HG02884 (cell line): ENCODE results near the gene SERINC2.

ENCODE experiments used
- ATAC-seq: cut with Tn5 transposase; IDR thresholded peaks from one replicate; pipeline ENCODE4 v1.9.1; 2021; ENCODE audit warnings: mild to moderate bottlenecking, moderate library complexity; ENCODE audit not compliant: unreplicated experiment

The SERINC2 gene

DNA sequence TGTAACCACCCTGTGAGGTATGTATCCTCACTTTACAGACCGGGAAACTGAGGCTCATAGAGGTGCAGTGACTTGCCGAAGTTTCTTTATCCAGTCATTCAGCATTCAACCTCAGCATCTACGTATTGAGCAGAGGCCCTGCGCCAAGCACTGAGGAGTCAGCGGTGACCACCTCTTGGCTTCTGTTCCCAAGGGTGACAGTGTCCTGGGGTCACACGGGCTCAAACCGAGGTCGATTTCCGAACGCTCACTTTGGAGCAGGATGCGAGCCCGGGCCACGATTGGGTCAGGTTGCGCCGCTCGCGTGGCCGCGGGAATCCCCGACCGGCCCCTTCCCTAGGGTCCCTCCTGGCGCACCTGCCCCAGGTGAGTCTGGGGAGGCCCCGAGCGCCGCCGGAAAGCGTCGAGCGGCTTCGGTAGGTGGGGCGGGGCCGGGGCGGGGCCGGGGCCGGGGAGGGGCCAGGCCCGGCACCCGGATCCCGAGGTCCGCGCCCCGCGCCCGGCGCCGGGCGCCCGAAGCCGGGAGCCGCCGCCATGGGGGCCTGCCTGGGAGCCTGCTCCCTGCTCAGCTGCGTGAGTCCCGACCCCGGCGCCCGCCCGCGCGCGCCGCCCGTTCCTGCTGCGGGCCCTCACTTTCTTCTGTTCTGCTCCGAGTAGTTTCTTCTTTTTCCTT, at the start of gene SERINC2:
SERINC2 (plus strand) TSS at position 482 of the 673 bp plus-strand sequence; CDS start at position 535, 53 bp downstream.
- no peak for ATAC-seq

DNA sequence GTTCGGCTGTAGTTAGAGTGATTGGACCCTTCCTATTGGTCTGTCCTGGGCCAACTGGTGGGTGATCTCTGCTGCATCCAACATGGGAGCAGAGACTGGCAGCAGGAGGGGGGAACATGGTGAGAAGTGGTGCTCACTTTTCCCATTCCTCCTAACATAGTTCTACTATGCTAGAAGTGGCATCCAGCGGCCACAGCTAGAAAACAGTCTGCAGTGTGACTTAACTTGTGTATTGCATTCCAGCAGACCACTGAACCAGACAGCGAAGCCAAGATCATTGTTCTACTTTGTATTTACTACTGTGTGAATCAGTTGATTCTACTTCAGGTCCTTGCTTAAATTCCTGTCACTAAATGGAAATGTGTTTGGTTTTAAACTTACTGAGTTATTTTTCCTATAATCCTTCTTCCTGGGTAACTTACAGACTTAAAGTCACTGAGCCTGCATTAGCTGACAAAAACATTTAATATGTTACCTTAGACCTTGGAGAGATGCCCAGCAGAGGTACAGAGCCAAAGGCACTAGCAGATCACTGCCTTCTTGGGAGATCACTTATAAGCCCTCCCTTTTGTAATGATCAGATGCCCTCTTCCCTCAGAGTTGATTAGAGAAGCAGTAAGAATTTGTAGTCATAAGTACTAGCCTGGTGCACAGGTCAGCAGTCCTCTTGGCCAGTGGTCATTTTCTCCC, 48.3 kb upstream of the SERINC2 start:
- no peak for ATAC-seq

DNA sequence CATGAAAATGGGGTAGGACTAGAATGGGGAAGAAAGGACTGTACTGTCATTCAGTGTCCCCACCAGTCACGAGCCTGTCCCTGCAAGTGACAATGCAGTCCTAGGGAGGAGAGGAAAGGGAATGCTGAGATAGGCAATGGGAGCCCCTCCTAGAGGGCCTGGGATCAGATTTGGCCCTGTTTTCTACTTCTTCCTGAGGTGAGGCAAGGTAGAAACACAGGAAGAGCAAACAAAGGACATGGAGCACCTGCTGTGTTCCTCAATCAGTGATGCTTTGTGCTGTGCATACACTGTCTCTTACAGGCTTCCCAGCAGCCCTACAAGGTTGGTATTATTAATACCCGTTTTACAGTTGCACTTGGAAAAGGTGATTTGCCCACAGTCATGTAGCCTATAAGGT, 46.2 kb upstream of the SERINC2 start:
- ATAC-seq: no peak

DNA sequence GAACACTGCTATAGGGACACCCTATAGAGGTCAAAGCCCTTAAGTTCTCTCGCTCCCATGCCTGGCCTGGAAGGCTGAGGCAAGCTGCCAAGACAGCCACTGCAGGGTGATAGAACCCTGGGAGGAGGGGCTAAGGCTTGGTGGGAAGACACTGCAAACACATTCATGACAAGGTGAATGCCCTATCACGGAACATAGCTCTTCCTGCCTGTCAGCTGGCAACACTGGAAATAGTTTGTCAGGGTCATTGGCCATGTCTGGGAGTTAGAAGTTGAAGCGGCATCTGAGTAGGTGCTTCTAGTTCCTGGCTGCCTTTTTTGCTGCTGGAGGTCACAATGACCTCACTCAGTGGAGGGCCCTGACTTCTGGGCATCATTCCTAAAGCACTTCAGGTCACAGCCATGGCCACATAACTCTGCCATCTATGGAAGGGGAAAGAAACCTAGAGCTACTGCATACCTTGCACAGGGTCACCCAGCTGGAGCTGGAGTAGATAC, 44.4 kb upstream of the SERINC2 start:
- ATAC-seq: no peak

DNA sequence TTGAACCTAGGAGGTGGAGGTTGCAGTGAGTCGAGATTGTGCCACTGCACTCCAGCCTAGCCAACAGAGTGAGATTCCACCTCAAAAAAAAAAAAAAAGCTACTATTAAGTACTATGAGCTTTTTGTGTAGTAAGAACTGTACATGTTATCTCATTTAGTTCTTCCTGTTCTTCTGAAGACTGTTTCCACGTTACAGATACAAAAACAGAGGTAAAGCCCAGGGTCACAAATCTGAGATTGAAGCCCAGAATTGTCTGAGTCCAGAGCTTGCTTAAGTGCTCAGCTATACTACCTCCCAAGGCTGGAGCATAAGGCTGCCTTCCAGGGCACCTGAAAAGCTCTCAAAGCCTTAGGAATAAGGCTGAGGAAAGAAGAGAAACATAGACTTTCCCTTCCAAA, 43.0 kb upstream of the SERINC2 start:
- ATAC-seq: no peak

DNA sequence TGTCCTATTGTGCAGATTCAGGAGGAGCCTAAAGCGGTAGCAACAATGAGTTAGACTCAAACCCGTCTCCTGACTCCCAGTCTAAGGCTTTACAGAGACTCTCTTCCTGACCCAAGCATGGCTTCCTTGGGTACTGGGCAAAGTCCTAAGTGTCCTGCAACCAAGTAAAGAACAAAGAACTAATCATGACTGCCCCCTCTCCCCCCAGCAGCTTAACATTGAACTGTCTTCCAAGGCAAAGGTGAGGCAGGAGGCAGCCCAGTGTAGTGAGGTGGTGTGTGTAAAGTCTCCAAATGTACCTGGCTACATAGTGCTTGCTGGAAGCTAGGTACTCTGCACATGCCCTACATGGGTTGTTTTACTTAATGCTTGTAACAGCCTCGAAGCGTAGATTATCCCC, 42.4 kb upstream of the SERINC2 start:
- no peak for ATAC-seq

DNA sequence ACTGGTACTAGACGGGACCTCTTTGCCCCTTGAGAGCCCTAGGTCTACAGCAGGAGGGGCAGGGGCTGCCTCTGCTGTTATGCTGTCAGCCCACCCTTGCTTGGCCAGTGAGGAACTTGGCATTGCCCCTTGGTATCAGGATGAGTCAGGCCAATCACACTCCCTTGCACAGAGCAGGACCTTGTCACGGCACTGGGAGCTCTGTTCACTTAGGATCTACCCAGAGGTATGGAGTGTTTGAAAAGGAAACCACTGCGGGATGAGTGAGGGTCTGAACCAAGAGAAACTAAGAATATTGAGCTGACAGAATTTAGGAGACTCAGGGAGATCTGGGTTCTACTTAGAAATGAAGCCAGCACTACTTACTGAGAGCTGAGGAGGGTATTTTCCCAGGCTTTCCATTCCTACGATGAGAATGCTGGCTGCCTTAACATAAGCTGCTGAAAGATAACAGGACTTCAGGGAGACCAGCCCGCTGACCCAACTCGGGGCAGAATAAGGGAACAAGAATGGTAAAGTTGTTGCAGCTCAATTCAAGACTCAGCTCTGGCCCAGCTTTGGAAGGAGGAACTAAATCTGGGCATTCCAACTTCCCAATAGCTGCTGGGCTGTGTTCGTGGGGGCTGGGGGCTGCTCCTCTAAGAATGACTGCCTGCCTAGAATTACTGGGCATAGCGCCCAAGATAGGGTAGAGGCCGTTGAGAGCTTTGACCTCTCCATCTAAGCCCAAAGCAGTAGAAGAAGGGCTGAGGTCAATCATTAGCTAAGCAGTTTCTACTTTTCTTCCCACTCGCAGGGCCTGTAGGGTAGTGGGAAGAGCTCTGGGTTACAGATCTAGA, 41.7 kb upstream of the SERINC2 start:
- ATAC-seq: no peak

DNA sequence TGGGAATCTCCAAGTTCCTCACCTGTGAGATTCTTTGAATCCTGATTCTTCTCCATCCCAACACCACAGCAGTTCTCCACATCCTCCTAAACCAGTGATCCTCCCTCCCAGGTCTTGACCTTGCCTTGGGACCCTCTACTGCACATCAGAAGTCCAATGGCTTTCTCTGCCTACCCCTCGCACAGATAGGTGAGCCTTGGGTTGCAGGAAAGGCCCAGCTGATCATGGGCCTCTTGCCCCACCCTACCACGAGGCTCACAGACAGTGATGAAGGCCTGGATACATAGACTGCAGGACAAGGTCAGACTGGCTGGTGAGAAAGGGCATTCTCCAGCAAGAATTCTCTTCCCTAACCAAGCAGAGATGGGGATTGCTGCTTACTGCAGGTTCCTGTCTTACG, 41.0 kb upstream of the SERINC2 start:
- ATAC-seq: no peak

DNA sequence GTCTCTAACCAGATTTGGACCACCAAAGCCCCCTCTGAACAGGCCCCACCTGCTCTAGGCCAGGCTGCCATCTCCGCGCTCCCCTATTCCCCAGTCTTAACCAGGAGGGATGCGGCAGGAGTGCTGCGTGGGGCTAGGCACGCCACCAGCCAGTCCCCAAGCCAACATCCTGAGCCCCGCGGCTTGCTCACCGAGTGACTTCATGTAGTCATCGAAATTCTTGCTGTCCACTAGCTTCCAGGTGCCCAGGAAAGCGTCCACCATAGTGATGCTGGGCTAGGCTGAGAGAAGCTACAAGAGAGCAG, 40.3 kb upstream of the SERINC2 start:
- ATAC-seq: no peak

DNA sequence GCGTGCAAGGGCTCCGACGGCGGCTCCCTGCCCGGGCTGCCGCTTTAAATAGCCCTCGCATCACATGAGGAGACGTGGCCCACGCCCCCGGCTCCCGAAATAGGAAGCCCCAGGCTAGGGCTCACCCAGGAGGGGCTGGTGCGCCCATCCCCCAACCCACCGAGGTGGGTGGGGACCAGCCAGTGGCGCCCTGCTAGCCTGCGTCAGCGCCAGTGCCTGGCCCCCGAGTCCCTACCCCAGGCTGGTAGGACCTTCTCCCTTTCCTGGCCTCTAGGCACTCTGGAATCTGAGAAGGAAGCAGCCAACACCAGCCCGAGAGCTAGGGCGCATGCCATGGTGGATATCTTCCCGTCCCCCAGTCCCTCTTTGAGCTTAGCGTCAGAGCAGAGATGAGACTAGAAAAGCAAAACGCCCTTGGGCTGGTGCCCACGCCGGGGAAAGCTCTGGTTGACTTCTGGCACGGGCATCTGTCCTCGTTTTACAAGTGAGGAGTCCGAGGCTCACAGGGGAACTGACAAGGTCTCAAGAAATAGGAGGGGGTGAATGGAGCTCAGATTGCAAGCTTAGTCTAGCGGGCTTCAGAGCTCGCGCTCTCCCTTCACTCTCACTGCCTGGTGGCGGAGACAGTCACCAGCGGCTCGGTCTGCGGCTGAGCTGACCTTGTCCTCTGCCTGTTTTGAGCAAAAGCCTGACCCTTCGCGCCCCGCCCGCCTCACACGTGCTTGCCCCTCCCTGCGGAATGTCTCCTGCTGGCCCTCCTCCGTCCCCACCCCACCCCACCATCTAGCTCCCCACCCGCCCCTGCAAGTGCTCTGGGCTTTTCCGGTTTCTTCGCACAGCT, 39.7 kb upstream of the SERINC2 start, which contains the start of gene FABP3:
FABP3 (minus strand) TSS at position 21 of the 841 bp plus-strand sequence. CDS start 62 bp downstream, outside the sequence.
- ATAC-seq: no peak

DNA sequence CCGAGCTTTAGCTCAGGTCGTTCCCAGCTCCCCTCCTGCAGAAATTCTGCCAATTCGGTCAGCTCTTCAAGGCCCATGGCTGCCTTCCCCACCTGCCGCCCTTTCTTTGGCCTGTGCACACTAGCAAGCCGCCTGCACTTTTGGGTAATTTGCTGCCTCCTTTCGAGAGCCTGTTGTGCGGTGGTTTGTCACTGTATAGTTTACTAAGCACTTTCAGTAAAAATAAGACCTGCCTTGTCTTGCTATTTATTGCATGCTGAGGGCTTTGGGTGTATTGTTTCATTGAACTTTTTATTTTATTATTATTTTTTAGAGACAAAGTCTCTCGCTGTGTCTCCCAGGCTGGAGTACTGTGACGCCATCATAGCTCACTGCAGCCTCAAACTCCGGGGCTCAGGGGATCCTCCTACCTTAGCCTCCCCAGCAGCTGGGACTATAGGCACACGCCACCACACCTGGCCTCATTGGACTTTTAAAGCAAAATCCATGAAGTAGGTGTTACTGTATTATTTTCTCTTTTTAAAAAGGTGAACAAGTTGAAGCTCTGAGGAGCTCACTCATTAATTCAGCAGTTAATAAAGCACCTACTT, 39.0 kb upstream of the SERINC2 start:
- no peak for ATAC-seq

DNA sequence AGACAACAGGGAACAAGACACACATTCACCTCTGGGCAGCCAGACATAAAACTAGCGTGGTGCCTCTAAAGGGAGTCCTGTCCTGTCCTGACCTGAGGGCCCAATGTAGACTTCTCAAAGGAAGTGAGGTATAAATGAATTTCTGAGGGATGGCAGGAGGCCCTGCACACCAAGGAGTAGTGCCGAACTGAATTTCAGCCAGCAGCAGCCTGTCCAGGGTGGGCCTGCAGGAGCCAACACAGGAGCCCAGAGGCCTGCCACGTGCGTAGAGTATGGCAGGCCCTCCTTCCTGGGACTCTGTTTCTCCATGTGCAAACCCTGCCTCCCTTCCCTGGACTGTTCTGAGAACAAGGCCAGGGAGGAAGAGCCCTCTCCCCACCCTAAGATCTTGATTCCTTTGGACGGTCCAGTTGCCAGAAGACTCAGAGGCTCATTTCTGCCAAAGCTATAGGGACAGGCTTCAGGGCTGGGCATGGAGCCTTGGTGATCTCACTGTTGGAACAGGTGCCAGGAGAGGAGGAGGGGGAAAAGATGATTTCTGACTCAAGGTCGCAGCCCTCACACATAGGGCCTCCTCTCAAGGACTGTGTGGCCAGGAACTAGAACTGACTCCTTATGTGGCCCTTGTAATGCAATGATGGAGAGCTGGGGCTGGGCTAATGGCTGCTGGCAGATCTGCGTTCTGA, 38.4 kb upstream of the SERINC2 start:
- ATAC-seq: no peak

DNA sequence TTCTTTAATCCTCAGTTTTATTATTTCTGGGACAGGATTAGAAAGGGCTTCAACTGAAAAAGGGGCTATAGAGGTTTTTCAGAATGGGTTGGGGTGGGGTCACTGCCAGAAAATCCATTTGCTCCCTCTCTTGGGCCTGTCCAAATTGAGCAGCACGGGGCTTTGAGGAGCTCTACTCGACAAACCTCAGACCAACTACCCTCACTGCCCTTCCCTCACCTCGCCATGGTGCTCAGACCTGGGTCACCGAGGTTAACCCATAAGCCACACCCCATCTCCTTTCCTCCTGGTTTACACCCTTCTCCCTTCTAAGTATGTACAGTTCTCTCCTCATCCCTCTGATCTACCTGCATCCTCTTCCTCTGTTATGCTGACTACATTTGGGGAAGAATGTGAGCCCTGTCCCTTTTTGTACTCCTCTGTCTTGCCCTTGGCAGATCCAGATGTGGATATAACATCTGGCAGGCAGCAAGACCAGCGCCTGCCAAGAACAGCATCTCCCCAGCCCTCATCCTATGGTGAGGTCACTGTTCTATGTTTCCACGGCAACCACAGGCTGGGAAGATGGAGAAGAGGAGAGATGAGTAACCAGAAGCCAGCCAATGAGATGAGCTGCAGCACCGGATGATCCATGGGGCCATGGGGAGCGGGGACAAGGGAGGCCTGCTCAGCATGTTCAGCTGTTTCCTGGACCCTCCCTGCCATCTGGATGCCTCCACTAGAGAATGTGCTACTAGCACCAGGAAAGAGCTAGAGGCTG, 36.5 kb upstream of the SERINC2 start:
- no peak for ATAC-seq

DNA sequence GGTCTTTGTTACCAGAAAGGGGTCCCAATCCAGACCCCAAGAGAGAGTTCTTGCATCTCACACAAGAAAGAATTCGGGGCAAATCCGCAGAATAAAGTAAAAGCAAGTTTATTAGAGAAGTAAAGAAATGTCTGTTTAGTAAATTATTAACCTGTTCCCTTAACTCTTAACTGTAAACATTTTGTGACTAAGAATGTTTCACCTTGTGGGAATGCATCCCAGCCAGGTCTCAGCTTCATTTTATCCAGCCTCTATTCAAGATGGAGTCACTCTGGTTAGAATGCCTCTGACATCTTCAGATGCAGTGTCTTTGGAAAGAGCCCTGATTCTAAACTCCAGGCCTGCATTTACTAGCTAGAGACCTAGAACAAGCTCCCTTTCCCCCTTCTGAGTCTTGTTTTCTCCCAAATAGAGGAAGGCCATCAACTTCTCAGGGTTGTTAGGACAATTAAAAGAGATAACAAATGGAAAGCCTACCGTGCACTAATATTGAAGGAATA, 35.6 kb upstream of the SERINC2 start:
- no peak for ATAC-seq

DNA sequence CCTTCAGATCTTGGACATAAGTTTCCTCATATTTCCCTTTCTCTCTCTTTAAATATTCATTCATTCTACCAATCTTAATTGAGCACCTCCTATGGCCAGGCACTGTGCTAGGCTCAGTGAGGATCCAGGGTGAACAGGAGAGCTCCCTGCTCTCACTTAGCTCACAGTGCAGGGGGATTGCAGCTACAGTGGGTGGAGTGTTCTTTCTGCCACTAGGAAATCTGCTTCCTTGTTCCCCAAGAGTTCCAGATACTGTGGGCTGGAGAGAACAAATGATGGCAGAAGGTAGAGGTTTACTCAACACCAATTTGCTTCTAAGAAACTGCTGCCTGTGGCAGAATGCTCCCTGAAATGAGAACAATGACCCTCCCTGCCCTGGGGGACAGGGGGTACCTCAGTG, 35.0 kb upstream of the SERINC2 start:
- no peak for ATAC-seq

DNA sequence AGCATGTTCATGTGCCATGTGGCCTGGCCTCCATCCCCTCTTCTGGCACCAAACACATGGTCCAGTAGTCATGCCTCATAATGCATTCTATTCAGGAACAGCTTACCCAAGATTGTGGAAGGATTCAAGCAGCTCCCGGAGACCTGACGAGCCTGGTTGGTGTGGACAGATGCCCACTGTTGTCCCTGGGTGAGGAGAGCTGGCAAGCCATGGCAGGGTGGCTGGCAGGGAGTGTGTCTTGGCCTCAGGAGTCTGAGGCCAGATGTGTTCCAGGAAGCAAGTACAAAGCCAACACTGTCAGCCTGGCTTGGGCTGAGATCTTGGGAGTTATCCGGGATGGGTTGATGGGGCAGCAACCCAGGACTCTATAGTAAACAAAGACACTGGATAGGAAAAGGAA, 32.8 kb upstream of the SERINC2 start:
- no peak for ATAC-seq

DNA sequence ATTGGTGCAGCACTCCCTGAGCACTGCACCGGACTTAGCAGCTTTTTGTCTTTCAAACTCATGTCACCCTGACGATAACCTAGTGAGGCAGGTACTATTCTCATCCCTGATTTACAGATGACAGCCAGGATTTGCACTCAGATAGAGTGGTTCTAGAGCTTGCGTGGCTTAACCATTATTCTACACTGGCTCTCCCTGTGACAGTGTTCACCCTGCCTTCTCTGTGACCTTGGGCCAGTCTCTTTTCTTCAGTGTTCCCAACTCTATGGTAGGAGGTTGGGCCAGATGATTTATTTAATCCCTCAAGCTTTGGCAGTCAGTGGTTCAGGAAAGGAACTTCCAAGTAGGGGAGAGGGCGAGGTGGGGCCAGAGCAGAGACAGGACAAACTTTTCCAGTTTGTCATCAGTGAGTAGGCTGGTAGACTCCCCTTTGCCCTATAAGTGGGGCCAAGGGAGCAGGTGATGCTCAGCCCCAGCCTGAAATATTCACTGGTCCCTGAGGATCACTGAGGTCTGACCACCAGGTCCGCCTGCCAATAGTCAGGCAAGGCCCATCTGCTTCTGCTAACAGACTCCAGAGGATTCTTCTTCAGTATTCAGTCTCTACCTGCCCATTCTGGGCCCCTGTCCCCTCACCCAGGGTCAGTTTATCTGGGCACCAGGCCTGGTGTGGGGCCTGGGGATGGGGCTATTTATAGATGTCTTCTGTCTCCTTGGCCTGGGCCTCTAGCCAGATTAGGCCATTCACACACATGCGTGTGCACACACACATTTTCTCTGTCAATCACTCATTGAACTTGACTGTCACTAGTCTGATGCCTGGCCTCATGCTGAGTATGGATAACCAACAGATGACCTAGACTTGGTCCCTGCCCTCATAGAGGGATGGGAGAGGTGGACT, 31.4 kb upstream of the SERINC2 start:
- ATAC-seq: no peak
